Heart left ventricle (tissue), 16 donors: ENCODE data around the gene ZNF594. TPM values are rescaled to one million over a fixed set of nuclear protein-coding genes. Genes with fewer than 3 reads are reported as not detected.

Experiments
- ATAC-seq, 4 donors: fragments of 200-7000 bp; cut with Tn5 transposase; one replicate each; pipeline ENCODE4 v1.9.1; 2020 to 2022; ENCODE audit warnings: moderate library complexity in 4 of 4, mild to moderate bottlenecking in 3 of 4, moderate number of reproducible peaks in 1 of 4
- DNase-seq, 5 donors: peaks; one replicate each; pipeline ENCODE4 v3.0.0-alpha.2; 2020
- H3K27ac ChIP-seq, 12 donors: fragments of 200-600 bp; sonication (generic) in 4 of 12; one replicate each; pipeline versions ENCODE4 v1.5.0 to v1.8.0; 2016 to 2022; ENCODE audit warnings: mild to moderate bottlenecking in 2 of 12
- H3K27me3 ChIP-seq, 9 donors: fragments of 200-600 bp; sonication (generic) in 2 of 9; one replicate each; pipeline versions ENCODE4 v1.5.1 to v1.8.0; 2016 to 2022; ENCODE audit warnings: mild to moderate bottlenecking in 3 of 9
- H3K36me3 ChIP-seq, 9 donors: fragments of 200-600 bp; sonication (generic) in 2 of 9; one replicate each; pipeline versions ENCODE4 v1.5.0 to v1.8.0; 2018 to 2022; ENCODE audit warnings: mild to moderate bottlenecking in 2 of 9
- H3K4me1 ChIP-seq, 12 donors: fragments of 200-600 bp; sonication (generic) in 4 of 12; one replicate each; pipeline versions ENCODE4 v1.5.0 to v1.8.0; 2016 to 2022; ENCODE audit warnings: mild to moderate bottlenecking in 3 of 12
- H3K4me3 ChIP-seq, 12 donors: fragments of 200-600 bp; sonication (generic) in 4 of 12; one replicate each; pipeline versions ENCODE4 v1.5.0 to v1.8.0; 2017 to 2022; ENCODE audit warnings: mild to moderate bottlenecking in 9 of 12, moderate library complexity in 4 of 12
- H3K9me3 ChIP-seq, 12 donors: fragments of 200-600 bp; sonication (generic) in 4 of 12; one replicate each; pipeline versions ENCODE4 v1.5.0 to v1.8.0; 2016 to 2022; ENCODE audit warnings: mild to moderate bottlenecking in 1 of 12
- CTCF ChIP-seq, 12 donors: fragments of 200-600 bp; sonication (generic) in 4 of 12; IDR thresholded peaks; one replicate each; pipeline versions ENCODE4 v1.5.0 to v1.8.0; 2018 to 2022; ENCODE audit warnings: antibody characterized with exemption in 12 of 12, mild to moderate bottlenecking in 5 of 12
- POLR2A ChIP-seq, 2 donors: fragments of 450-650 bp; IDR thresholded peaks; one replicate each; pipeline ENCODE4 v1.6.1; 2017; ENCODE audit warnings: antibody characterized with exemption in 2 of 2, mild to moderate bottlenecking in 2 of 2, moderate library complexity in 2 of 2
- WGBS, 4 donors: extraction: QIAGEN DNeasy Blood & Tissue Kit in 2 of 4; methylation state at CpG; one replicate each; pipeline versions ENCODE4 v1.1.5 to v1.1.7; 2013 to 2018; 5-methylcytosine and 5-hydroxymethylcytosine counted together
- intact Hi-C, 10 donors: fragments of 100-400 bp; cut with DNase I; formaldehyde crosslinking; loops; one replicate each; pipeline versions ENCODE4 v1.11.1 to v1.14.2; 2022
- polyA plus RNA-seq, 2 donors: library from polyadenylated mRNA; stranded (reverse); fragments of 200-250 nt; gene quantifications; one replicate each; pipeline ENCODE4 v1.2.3, GENCODE V29; 2013
- total RNA-seq, 9 donors: library from RNA; depleted of rRNA in 2 of 9; stranded (reverse); fragments of >200 nt in 2 of 9; fragmentation: NEBNext Ultra II Directional in 3 of 9; extraction: Animal tissue kit (Norgen Biotek cat#: 25700) in 3 of 9; gene quantifications; one replicate each; pipeline versions ENCODE4 v1.1.0 to v1.2.4, GENCODE V29; 2016 to 2023
- donor health status: ischemic (EF 13 %, LVEDD 7.1; RV severe dilation, severe dysfunction).
- donor health status: healthy with polysubstance abuse.
- donor health status: DM: no; HTN: yes; CAD: no.
- donor health status: DM: no; HTN: no; CAD: no.
- donor health status: ischemic (EF 25% LVEDD 6.9; RV normal size, moderate dysfunction).
- donor health status: ischemic (EF 25% LVEDD 5.7; RV mildly dilated, moderate dysfunction).
- donor health status: healthy.
- donor health status: DM: yes; HTN: yes; CAD: no.
- donor health status: ischemic (EF 35%, LVEDD 5.7; RV mildly dilated, moderate dysfunction).
- donor health status: nonischemic (EF 11% LVEDD 7.7; RV severe dilation, severe dysfunction).
- donor health status: DM: yes; HTN: yes; CAD: no.
- donor health status: PGD.
- donor health status: ischemic (EF 29% LVEDD 5.4; RV normal size, mild dysfunction).
- donor health status: nonischemic (EF 23%, LVEDD 6.1; RV moderate dilation, normal function).

Gene ZNF594
- total and polyA plus RNA-seq, 11 donors, result 3.2 to 9.3 (median 5.8) TPM

- TF ChIP-seq POLR2A (IDR thresholded peaks at IDR 0.05), result no peak
- no peak for TF ChIP-seq CTCF (IDR thresholded peaks at IDR 0.05)
- ATAC-seq, result no peak
- Histone ChIP-seq H3K27me3 (no peaks in the 10 kb centered on the region), H3K9me3 (no peaks in the 10 kb centered on the region), H3K27ac (no peak overlapping the region), H3K4me1 (peaks cover 0 to 5% (median 0%) of the 10 kb centered on the region in 12 donors), H3K36me3 (no peaks in the 10 kb centered on the region), H3K4me3 (no peak overlapping the region)
- intact Hi-C loops, result loop anchor here in 2 of 10 donors (5.0 to 10.0 kb wide), 2 partner anchors 39 to 86 kb away; partner anchors contain the start of gene RABEP1 (in 1 of the 2)
- DNase-seq, result no peak
- WGBS, 4 donors, result 81 to 93% (median 92%) methylated on average over 7 of the region's 7 CpGs
These were observed 6.8 kb upstream of the ZNF594 start for GRCh38 chr17:5198472-5198871.

GRCh38 chr17:5194346-5194745, 2.7 kb upstream of the ZNF594 start:
- intact Hi-C loops, result loop anchor here in 1 of 10 donors (10.0 kb wide), 1 partner anchor 90 kb away; the partner anchor contains the start of gene RABEP1
- Histone ChIP-seq H3K9me3 (peaks cover 0 to 9% (median 0%) of the 10 kb centered on the region in 12 donors), H3K4me1 (peaks cover 0 to 24% (median 15%) of the 10 kb centered on the region in 12 donors), H3K27me3 (no peaks in the 10 kb centered on the region), H3K27ac (no peak overlapping the region), H3K36me3 (peaks cover 0 to 10% (median 2%) of the 10 kb centered on the region in 9 donors), H3K4me3 (no peak overlapping the region)
- ATAC-seq, result no peak
- WGBS, 4 donors, result 87 to 96% (median 91%) methylated on average over 2 of the region's 2 CpGs
- TF ChIP-seq POLR2A (IDR thresholded peaks at IDR 0.05) (no peak), CTCF (IDR thresholded peaks at IDR 0.05) (no peak)
- DNase-seq, result no peak

GRCh38 chr17:5184288-5184687, 7.4 kb downstream of the ZNF594 start:
- WGBS, 4 donors, result 91 to 100% (median 97%) methylated on average over 2 of the region's 2 CpGs
- H3K27ac ChIP-seq, result no peak overlapping the region
- no peak overlapping the region for H3K4me3 ChIP-seq
- peaks cover 14 to 100% (median 83%) of the 10 kb centered on the region in 12 donors for H3K9me3 ChIP-seq
- no peak for TF ChIP-seq POLR2A (IDR thresholded peaks at IDR 0.05)
- TF ChIP-seq CTCF (IDR thresholded peaks at IDR 0.05), result no peak
- intact Hi-C loops, result no loop called here
- H3K27me3 ChIP-seq, result no peaks in the 10 kb centered on the region
- H3K36me3 ChIP-seq, result peaks cover 0 to 67% (median 6%) of the 10 kb centered on the region in 9 donors
- ATAC-seq, result peak in 1 of 4 donors; percentile 20
- no peaks in the 10 kb centered on the region for H3K4me1 ChIP-seq
- no peak for DNase-seq

GRCh38 chr17:5183410-5183793, 8.3 kb downstream of the ZNF594 start:
- Histone ChIP-seq H3K4me3 (no peak overlapping the region), H3K4me1 (no peaks in the 10 kb centered on the region), H3K27me3 (no peaks in the 10 kb centered on the region), H3K36me3 (peaks cover 0 to 65% (median 6%) of the 10 kb centered on the region in 9 donors), H3K27ac (no peak overlapping the region), H3K9me3 (peaks cover 16 to 100% (median 88%) of the 10 kb centered on the region in 12 donors)
- intact Hi-C loops, result no loop called here
- TF ChIP-seq CTCF (IDR thresholded peaks at IDR 0.05) (no peak), POLR2A (IDR thresholded peaks at IDR 0.05) (no peak)
- DNase-seq (no peak), ATAC-seq (no peak)
